GM21423 (cell line): ENCODE data around the gene RPS6KC1.
"Not testable (repeated sequence)": the region's sequence is repeated elsewhere in the genome, so short reads cannot be mapped to it uniquely, and the experiment has no call there.

ENCODE experiments used
- ATAC-seq: cut with Tn5 transposase; IDR thresholded peaks from one replicate; pipeline ENCODE4 v1.9.1; 2021; ENCODE audit warnings: mild to moderate bottlenecking, moderate library complexity; ENCODE audit not compliant: unreplicated experiment

Gene RPS6KC1

GRCh38 chr1:213200630-213201029, 149.6 kb downstream of the RPS6KC1 start:
- ATAC-seq: no peak

GRCh38 chr1:213201380-213202155, 150.5 kb downstream of the RPS6KC1 start:
- no peak for ATAC-seq

GRCh38 chr1:213211201-213211600, 160.2 kb downstream of the RPS6KC1 start:
- no peak for ATAC-seq

- not testable (repeated sequence) for ATAC-seq
Observed at GRCh38 chr1:213219076-213219475, 168.0 kb downstream of the RPS6KC1 start.

GRCh38 chr1:213221209-213221608, 170.2 kb downstream of the RPS6KC1 start:
- no peak for ATAC-seq

- ATAC-seq: no peak
Observed at GRCh38 chr1:213227458-213227857, 176.4 kb downstream of the RPS6KC1 start.

- no peak for ATAC-seq
Observed at GRCh38 chr1:213231795-213232231, 180.8 kb downstream of the RPS6KC1 start.

GRCh38 chr1:213242883-213243282, 191.8 kb downstream of the RPS6KC1 start:
- no peak for ATAC-seq

GRCh38 chr1:213244664-213245091, 193.6 kb downstream of the RPS6KC1 start:
- peak; percentile 52 for ATAC-seq

GRCh38 chr1:213245260-213245910, 194.3 kb downstream of the RPS6KC1 start:
- no peak for ATAC-seq

- no peak for ATAC-seq
Observed at GRCh38 chr1:213247038-213247437, 196.0 kb downstream of the RPS6KC1 start.

GRCh38 chr1:213249395-213249794, 198.4 kb downstream of the RPS6KC1 start:
- no peak for ATAC-seq

GRCh38 chr1:213250041-213250440, 199.0 kb downstream of the RPS6KC1 start:
- ATAC-seq: no peak

- ATAC-seq: no peak
Observed at GRCh38 chr1:213250446-213250845, 199.4 kb downstream of the RPS6KC1 start.

- ATAC-seq: no peak
Observed at GRCh38 chr1:213251972-213252371, 200.9 kb downstream of the RPS6KC1 start.

- peak; percentile 82 for ATAC-seq
Observed at GRCh38 chr1:213256438-213257087, 205.5 kb downstream of the RPS6KC1 start.

- ATAC-seq: no peak
Observed at GRCh38 chr1:213260311-213261075, 209.5 kb downstream of the RPS6KC1 start.

- ATAC-seq: no peak
Observed at GRCh38 chr1:213264531-213264930, 213.5 kb downstream of the RPS6KC1 start.

- ATAC-seq: peak; percentile 67
Observed at GRCh38 chr1:213266983-213267772, 216.1 kb downstream of the RPS6KC1 start.

GRCh38 chr1:213268221-213268620, 217.2 kb downstream of the RPS6KC1 start:
- ATAC-seq: no peak
